H1 (cell line): ENCODE measurements around the gene PPP2R2C. TPM values are rescaled to one million over a fixed set of nuclear protein-coding genes. Genes with fewer than 3 reads are reported as not detected.

Experiments
- TCF12 ChIP-seq: IDR thresholded peaks from 2 replicates; pipeline ENCODE4 v1.6.1; 2011; ENCODE audit warnings: low read depth, mild to moderate bottlenecking, low read length
- TEAD4 ChIP-seq: IDR thresholded peaks from 2 replicates; pipeline ENCODE4 v1.6.1; 2012; ENCODE audit warnings: low read depth, low read length, inconsistent platforms, mixed read lengths
- polyA plus RNA-seq, 7 experiments: library from polyadenylated mRNA; depleted of rRNA in 3 of 7; stranded (reverse) in 5 of 7; unstranded in 2 of 7; fragments of >200 nt in 5 of 7; fragments of 200-250 nt in 2 of 7; gene quantifications; 1 replicate in 5 of 7; 2 replicates in 1 of 7; 4 replicates in 1 of 7; pipeline versions ENCODE4 v1.2.1 to v1.2.3, GENCODE V29; 2011 to 2013; ENCODE audit warnings: missing spikeins in 2 of 7, mixed read lengths in 2 of 7
- total RNA-seq: library from RNA; stranded (reverse); fragmentation: NEBNext Ultra II Directional; extraction: Animal tissue kit (Norgen Biotek cat#: 25700); gene quantifications from 2 replicates; pipeline ENCODE4 v1.2.1, GENCODE V29; 2021

The PPP2R2C gene
- total and polyA plus RNA-seq, 2 of the 8 experiments (the other 6 are each of a cell fraction or from before 2014, with no cell fraction given), result 6.4 TPM

DNA sequence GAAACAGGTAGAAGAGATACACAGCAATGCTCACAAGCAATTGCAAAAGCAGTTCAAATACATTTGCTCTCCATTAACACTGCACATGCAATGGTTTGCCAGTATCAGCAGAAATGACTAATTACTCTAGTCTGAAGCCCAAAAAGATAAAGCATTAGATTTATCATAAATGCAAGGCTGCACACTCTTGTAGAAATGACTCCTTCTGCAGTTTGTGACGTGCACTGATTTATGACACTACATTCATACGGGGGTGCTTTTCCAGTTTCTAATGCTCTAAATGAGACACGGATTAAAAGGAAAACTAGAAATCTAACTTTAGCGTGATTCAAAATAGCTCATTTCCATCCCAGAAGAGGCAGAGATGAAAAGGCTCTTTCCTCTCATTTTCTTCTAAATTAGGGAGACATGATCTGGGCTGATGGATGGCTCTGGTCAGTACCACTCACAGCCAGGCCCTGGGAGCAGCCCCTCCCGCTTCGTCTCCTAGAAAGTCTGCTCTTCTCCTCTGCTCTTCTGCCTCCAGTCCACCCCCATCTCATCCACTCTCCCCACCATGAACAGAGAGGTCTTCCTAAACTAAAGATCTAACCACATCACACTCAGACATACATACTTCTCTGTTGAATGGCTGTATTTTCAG lies 33.2 kb downstream of the PPP2R2C start (continued):
- TF ChIP-seq TEAD4, result no peak
- TF ChIP-seq TCF12, result no peak
